Tibial artery (tissue), 4 donors: ENCODE data around the gene ZNF823.

ENCODE experiments used
- DNase-seq, 2 donors: peaks; one replicate each; pipeline ENCODE4 v3.0.0-alpha.2; 2019
- H3K27ac ChIP-seq, 2 donors: fragments of 200-600 bp; sonication (generic) in 1 of 2; 1 replicate in 1 of 2; 2 replicates in 1 of 2; pipeline ENCODE4 v1.5.1; 2018 to 2019; ENCODE audit warnings: mild to moderate bottlenecking in 1 of 2
- H3K27me3 ChIP-seq, 2 donors: fragments of 200-600 bp; sonication (generic) in 1 of 2; one replicate each; pipeline versions ENCODE4 v1.5.1 to v1.6.0; 2016 to 2019
- H3K36me3 ChIP-seq, 3 donors: fragments of 200-600 bp; sonication (generic) in 2 of 3; one replicate each; pipeline ENCODE4 v1.5.1; 2016 to 2019; ENCODE audit warnings: mild to moderate bottlenecking in 2 of 3
- H3K4me1 ChIP-seq, 4 donors: fragments of 200-600 bp; sonication (generic) in 2 of 4; 1 replicate in 3 of 4; 2 replicates in 1 of 4; pipeline ENCODE4 v1.5.1; 2016 to 2019
- H3K4me3 ChIP-seq, 2 donors: fragments of 200-600 bp; sonication (generic) in 1 of 2; 1 replicate in 1 of 2; 2 replicates in 1 of 2; pipeline ENCODE4 v1.5.1; 2018 to 2019; ENCODE audit warnings: mild to moderate bottlenecking in 2 of 2
- H3K9me3 ChIP-seq, 3 donors: fragments of 200-600 bp; sonication (generic) in 1 of 3; one replicate each; pipeline ENCODE4 v1.5.1; 2016 to 2019
- intact Hi-C: fragments of 100-400 bp; cut with DNase I; formaldehyde crosslinking; loops from one replicate; pipeline ENCODE4 v1.15.0; 2023; ENCODE audit warnings: low total_unique reads
- TF ChIP-seq, protein P1 (sequence below), 2 experiments: fragments of 200-600 bp in 1 of 2; fragments of 450-650 bp in 1 of 2; IDR thresholded peaks; one replicate each; pipeline ENCODE4 v1.5.1; 2017 to 2019; ENCODE audit warnings: antibody characterized with exemption in 2 of 2, mild to moderate bottlenecking in 1 of 2, moderate library complexity in 1 of 2

ZNF823 gene

DNA sequence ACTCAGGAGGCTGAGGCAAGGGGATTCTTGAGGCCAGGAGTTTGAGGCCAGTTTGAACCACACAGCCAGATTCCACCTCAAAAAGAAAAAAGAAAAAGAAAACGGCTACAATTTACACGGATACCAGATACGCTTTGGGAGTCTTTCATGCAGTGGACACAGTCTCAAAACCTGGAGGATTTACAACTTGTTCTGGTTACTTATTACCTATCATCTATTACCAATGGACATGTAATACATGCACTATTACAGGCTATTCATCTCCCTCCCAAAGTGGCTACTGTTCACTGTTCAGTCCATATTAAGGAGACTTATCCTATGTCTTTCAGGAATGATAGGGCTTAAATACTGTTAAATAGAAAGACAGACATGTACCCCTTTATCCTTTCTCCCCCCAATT lies 33.3 kb downstream of the ZNF823 start:
- Histone ChIP-seq H3K27me3 (no peaks in the 10 kb centered on the region), H3K27ac (no peak overlapping the region), H3K4me3 (no peak overlapping the region), H3K36me3 (no peaks in the 10 kb centered on the region), H3K9me3 (no peaks in the 10 kb centered on the region), H3K4me1 (no peaks in the 10 kb centered on the region)
- TF ChIP-seq, protein P1, sequence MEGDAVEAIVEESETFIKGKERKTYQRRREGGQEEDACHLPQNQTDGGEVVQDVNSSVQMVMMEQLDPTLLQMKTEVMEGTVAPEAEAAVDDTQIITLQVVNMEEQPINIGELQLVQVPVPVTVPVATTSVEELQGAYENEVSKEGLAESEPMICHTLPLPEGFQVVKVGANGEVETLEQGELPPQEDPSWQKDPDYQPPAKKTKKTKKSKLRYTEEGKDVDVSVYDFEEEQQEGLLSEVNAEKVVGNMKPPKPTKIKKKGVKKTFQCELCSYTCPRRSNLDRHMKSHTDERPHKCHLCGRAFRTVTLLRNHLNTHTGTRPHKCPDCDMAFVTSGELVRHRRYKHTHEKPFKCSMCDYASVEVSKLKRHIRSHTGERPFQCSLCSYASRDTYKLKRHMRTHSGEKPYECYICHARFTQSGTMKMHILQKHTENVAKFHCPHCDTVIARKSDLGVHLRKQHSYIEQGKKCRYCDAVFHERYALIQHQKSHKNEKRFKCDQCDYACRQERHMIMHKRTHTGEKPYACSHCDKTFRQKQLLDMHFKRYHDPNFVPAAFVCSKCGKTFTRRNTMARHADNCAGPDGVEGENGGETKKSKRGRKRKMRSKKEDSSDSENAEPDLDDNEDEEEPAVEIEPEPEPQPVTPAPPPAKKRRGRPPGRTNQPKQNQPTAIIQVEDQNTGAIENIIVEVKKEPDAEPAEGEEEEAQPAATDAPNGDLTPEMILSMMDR (IDR thresholded peaks at IDR 0.05): no peak
- no peak for DNase-seq
- intact Hi-C loops: no loop called here

DNA sequence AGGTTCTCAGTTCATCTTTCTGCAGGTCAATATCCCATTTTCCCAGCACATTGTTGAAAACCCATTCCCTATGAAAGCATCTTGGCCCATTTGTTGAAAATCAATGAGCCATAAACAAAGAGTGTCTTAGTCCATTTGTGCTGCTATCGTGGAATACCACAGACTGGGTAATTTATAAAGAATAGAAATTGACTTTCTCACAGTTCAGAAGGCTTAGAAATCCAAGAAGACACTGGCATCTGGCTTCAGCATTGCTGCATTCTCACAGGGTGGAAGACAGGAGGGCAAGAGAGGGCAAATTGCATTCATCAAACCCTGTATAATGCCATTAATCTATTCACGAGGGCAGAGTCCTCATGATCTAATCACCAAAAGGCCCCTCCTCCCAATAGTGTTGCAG lies 34.1 kb downstream of the ZNF823 start:
- H3K27ac ChIP-seq: no peak overlapping the region
- intact Hi-C loops: no loop called here
- TF ChIP-seq, protein P1 (IDR thresholded peaks at IDR 0.05): no peak

DNA sequence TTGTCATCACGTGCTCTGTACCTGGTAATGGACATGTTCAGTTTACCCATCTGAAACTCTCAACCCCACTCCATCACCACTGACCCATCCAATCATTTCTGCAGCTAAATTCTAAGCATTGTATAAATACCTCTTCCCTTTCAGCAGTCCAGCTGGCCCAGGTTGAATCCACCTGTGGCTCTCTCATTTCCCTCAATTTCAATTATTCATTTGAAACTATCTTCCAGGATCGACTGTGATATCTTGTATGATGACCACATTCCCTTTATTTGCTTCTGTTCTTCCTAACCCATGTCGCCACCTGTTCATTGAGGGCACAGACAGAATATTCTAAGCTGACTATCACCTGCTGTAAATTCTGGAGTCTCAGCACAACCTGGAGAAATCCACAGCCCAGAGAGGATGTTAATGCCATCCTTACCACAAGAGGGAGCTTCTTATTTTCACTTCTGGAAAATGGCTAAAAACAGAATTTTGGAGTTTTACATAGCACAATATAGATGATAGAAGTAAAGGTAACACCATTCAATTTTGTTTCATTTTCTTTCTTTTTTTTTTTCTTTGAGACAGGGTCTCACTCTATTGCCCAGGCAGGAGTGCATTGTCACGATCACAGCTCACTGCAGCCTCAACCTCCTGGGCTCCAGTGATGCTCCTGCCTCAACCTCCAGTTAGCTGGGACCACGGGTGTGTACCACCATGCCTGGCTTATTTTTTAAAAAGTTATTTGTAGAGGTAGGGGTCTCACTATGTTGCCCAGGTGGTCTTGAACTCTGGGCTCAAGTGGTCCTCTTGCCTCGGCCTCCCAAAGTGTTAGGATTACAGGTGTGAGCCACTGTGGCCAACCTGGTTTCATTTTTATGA lies 38.6 kb downstream of the ZNF823 start:
- Histone ChIP-seq H3K9me3 (no peaks in the 10 kb centered on the region), H3K36me3 (no peaks in the 10 kb centered on the region), H3K27me3 (no peaks in the 10 kb centered on the region), H3K4me1 (peaks cover 0 to 3% (median 2%) of the 10 kb centered on the region in 4 donors), H3K27ac (no peak overlapping the region), H3K4me3 (no peak overlapping the region)
- intact Hi-C loops: no loop called here
- TF ChIP-seq, protein P1 (IDR thresholded peaks at IDR 0.05): peak; percentile 53 to 62
- DNase-seq: no peak

More for the DNA sequence above, 34.1 kb downstream of the ZNF823 start:
- Histone ChIP-seq H3K27me3 (no peaks in the 10 kb centered on the region), H3K4me1 (no peaks in the 10 kb centered on the region), H3K9me3 (no peaks in the 10 kb centered on the region), H3K4me3 (no peak overlapping the region), H3K36me3 (no peaks in the 10 kb centered on the region)
- no peak for DNase-seq

DNA sequence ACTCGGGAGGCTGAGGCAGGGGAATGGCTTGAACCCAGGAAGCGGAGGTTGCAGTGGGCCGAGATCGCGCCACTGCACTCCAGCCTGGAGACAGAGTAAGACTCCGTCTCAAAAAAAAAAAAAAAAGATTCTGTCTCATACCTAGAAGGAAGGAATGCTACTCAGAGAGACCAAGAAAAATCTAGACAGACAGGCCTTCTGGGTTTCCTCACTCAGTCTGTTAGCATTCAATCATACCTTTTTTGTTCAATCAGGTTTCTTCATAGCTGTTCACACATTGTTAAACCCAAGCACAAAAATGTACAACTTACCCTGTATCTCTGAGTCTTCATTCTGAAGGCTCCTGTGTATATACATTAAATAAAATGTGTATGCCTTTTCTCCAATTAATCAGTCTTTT lies 40.5 kb downstream of the ZNF823 start:
- H3K27me3 ChIP-seq: no peaks in the 10 kb centered on the region
- H3K36me3 ChIP-seq: no peaks in the 10 kb centered on the region
- H3K9me3 ChIP-seq: no peaks in the 10 kb centered on the region
- TF ChIP-seq, protein P1 (IDR thresholded peaks at IDR 0.05): no peak
- no peak for DNase-seq
- H3K4me3 ChIP-seq: no peak overlapping the region
- intact Hi-C loops: no loop called here
- H3K27ac ChIP-seq: no peak overlapping the region
- H3K4me1 ChIP-seq: peaks cover 0 to 15% (median 10%) of the 10 kb centered on the region in 4 donors

DNA sequence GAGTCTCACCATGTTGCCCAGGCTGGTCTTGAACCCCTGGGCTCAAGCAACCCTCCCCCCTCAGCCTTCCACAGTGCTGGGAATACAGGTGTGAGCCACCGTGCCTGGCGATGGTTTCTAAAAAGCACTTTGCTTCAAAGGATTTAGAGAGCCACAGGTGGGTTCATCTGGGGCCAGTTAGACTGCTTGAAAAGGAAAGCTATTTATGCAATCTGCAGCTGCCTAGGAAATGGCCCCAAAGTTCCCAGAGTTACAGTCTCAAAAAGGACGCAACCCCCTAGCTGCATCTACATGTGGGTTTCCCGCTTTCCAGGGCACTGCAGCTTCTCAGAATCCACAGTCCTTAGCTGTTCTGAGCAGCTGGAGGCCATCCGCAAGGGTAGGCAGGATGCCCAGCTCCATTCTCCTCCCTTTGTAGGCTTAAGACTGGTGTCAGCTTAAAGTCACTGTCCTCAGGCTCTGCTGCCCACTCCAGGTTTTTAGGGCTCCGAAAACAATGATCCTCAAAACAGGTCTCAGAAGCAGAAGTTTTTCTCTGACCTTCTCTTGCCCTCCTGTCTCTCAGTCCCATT lies 41.4 kb downstream of the ZNF823 start:
- Histone ChIP-seq H3K27ac (no peak overlapping the region), H3K27me3 (no peaks in the 10 kb centered on the region), H3K9me3 (no peaks in the 10 kb centered on the region), H3K4me3 (no peak overlapping the region), H3K4me1 (peaks cover 0 to 15% (median 10%) of the 10 kb centered on the region in 4 donors), H3K36me3 (no peaks in the 10 kb centered on the region)
- no peak for DNase-seq
- TF ChIP-seq, protein P1 (IDR thresholded peaks at IDR 0.05): no peak
- intact Hi-C loops: no loop called here
